Thoracic aorta (tissue), 2 donors: Measurements from ENCODE around the gene GGA2. TPM values are rescaled to one million over a fixed set of nuclear protein-coding genes. Genes with fewer than 3 reads are reported as not detected.

ENCODE experiments used
- ATAC-seq: fragments of 150-250 bp; one replicate; pipeline ENCODE4 v1.8.0; 2017; ENCODE audit warnings: low read depth; ENCODE audit not compliant: insufficient number of reproducible peaks, low FRiP score
- DNase-seq: peaks from one replicate; pipeline ENCODE4 v3.0.0-alpha.2; 2020; ENCODE audit warnings: low spot score
- H3K27ac ChIP-seq, 2 donors: fragments of 200-600 bp; sonication (generic); 1 replicate in 1 of 2; 2 replicates in 1 of 2; pipeline ENCODE4 v1.5.1; 2016; ENCODE audit warnings: mild to moderate bottlenecking in 2 of 2, moderate library complexity in 2 of 2
- H3K27me3 ChIP-seq: fragments of 200-600 bp; sonication (generic); replicated peaks from 2 replicates; pipeline ENCODE4 v1.6.0; 2016; ENCODE audit warnings: mild to moderate bottlenecking; ENCODE audit not compliant: insufficient read depth
- H3K36me3 ChIP-seq: fragments of 200-600 bp; sonication (generic); one replicate; pipeline ENCODE4 v1.5.1; 2016
- H3K4me1 ChIP-seq, 2 donors: fragments of 200-600 bp; sonication (generic); 1 replicate in 1 of 2; 2 replicates in 1 of 2; pipeline versions ENCODE4 v1.5.1 to v1.6.0; 2016; ENCODE audit warnings: low read depth in 2 of 2, mild to moderate bottlenecking in 1 of 2; ENCODE audit not compliant: control insufficient read depth in 1 of 2
- H3K4me3 ChIP-seq: fragments of 200-600 bp; sonication (generic); 2 replicates; pipeline ENCODE4 v1.5.1; 2016; ENCODE audit warnings: mild to moderate bottlenecking
- H3K9me3 ChIP-seq: fragments of 200-600 bp; sonication (generic); 2 replicates; pipeline ENCODE4 v1.5.1; 2016
- total RNA-seq, 2 donors: library from RNA; depleted of rRNA; stranded (reverse); fragments of >200 nt; gene quantifications; one replicate each; pipeline versions ENCODE4 v1.1.0 to v1.2.3, GENCODE V29; 2016
- TF ChIP-seq, protein P1 (sequence below): fragments of 200-600 bp; sonication (generic); IDR thresholded peaks from one replicate; pipeline ENCODE4 v1.5.1; 2019; ENCODE audit warnings: antibody characterized with exemption

The GGA2 gene, protein sequence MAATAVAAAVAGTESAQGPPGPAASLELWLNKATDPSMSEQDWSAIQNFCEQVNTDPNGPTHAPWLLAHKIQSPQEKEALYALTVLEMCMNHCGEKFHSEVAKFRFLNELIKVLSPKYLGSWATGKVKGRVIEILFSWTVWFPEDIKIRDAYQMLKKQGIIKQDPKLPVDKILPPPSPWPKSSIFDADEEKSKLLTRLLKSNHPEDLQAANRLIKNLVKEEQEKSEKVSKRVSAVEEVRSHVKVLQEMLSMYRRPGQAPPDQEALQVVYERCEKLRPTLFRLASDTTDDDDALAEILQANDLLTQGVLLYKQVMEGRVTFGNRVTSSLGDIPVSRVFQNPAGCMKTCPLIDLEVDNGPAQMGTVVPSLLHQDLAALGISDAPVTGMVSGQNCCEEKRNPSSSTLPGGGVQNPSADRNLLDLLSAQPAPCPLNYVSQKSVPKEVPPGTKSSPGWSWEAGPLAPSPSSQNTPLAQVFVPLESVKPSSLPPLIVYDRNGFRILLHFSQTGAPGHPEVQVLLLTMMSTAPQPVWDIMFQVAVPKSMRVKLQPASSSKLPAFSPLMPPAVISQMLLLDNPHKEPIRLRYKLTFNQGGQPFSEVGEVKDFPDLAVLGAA
- total RNA-seq: 10 to 100 TPM; 61.7 to 61.9 TPM

DNA sequence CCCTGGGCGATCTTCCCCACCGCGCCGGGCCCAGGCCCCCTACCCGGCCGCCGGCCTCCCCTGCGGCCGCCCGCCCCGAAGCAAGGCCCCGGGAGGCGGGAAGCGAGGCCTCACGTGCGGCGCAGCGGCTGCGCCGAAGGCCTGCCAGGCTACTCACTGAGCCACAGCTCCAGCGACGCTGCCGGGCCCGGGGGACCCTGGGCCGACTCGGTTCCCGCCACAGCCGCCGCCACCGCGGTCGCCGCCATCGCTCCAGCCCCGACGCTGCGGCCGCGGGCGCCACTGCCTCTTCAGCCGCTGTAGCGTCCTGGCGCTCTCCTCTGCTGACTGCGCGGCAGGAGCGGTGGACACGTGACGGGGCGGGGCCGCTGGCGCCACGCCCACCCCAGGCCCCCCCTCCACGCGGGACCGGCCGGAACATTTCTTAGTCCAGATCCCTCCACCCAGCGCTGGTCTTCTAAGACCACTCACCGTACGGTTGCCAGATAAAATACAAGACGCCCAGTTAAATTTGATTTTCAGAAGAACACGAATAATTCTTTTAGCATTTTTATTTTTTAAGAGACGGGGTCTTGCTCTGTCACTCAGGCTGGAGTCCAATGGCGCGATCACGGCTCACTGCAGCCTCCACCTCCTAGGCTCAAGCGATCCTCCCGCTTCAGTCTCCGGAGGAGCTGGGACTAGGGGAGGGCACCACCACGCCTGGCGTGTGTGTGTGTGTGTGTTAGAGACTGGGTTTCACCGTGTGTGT lies at the start of gene GGA2:
Gene GGA2, minus strand, starts transcription at position 331 of the 751 bp plus-strand sequence. Its CDS starts 83 bp downstream, at position 248.
- Histone ChIP-seq H3K27ac (peak within 1 kb of the TSS in 1 of 2 donors; percentile 64), H3K9me3 (no peaks in the 10 kb centered on the region), H3K36me3 (no peaks in the 10 kb centered on the region), H3K4me1 (peaks cover 16 to 41% of the 10 kb centered on the region in 2 donors), H3K4me3 (peak within 1 kb of the TSS; percentile 79), H3K27me3 (no peaks in the 10 kb centered on the region)
- DNase-seq (peak; percentile 35), ATAC-seq (peak; percentile 77)
- TF ChIP-seq, protein P1, sequence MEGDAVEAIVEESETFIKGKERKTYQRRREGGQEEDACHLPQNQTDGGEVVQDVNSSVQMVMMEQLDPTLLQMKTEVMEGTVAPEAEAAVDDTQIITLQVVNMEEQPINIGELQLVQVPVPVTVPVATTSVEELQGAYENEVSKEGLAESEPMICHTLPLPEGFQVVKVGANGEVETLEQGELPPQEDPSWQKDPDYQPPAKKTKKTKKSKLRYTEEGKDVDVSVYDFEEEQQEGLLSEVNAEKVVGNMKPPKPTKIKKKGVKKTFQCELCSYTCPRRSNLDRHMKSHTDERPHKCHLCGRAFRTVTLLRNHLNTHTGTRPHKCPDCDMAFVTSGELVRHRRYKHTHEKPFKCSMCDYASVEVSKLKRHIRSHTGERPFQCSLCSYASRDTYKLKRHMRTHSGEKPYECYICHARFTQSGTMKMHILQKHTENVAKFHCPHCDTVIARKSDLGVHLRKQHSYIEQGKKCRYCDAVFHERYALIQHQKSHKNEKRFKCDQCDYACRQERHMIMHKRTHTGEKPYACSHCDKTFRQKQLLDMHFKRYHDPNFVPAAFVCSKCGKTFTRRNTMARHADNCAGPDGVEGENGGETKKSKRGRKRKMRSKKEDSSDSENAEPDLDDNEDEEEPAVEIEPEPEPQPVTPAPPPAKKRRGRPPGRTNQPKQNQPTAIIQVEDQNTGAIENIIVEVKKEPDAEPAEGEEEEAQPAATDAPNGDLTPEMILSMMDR: no peak

DNA sequence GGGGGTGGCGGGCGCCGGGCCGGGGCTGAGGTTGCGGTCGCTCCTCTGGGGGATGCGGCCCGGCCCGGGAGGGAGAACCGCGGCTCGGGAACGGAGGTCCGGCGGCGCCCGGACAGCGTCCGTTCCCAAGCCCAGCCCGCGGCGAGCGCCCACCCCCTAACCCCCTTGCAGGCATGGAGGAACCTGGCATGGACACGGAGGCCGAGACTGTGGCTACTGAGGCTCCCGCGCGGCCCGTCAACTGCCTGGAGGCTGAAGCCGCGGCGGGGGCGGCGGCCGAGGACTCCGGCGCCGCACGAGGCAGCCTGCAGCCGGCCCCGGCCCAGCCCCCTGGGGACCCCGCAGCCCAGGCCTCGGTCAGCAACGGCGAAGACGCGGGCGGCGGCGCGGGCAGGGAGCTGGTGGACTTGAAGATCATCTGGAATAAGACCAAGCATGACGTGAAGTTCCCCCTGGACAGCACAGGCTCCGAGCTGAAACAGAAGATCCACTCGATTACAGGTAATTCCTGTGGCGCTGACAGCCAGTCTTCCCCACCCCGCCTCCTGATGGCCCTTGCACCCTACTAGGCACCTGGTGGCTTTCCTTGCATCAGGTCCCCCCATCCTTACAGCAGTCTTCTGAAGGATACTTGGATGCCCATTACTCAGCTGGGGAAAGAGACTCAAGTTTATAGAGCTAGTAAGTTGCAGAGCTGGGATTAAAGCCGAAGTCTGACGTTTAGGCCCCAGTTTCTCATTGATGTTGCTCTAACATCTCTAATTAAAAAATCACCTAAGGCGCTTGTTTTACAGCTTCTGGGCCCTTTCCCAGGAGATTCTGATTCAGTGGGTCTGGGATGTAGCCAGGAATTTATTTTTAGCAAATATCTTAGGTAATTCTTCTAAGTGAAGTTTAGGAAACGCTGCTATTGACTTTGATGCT lies 47.7 kb upstream of the GGA2 start:
- Histone ChIP-seq H3K27me3 (no peaks in the 10 kb centered on the region), H3K9me3 (no peaks in the 10 kb centered on the region), H3K4me3 (peak overlapping the region; percentile 96), H3K27ac (peak overlapping the region; percentile 88 to 90), H3K4me1 (peaks cover 16 to 39% of the 10 kb centered on the region in 2 donors), H3K36me3 (peaks cover 33% of the 10 kb centered on the region)
- DNase-seq (no peak), ATAC-seq (no peak)
- TF ChIP-seq, protein P1: no peak

DNA sequence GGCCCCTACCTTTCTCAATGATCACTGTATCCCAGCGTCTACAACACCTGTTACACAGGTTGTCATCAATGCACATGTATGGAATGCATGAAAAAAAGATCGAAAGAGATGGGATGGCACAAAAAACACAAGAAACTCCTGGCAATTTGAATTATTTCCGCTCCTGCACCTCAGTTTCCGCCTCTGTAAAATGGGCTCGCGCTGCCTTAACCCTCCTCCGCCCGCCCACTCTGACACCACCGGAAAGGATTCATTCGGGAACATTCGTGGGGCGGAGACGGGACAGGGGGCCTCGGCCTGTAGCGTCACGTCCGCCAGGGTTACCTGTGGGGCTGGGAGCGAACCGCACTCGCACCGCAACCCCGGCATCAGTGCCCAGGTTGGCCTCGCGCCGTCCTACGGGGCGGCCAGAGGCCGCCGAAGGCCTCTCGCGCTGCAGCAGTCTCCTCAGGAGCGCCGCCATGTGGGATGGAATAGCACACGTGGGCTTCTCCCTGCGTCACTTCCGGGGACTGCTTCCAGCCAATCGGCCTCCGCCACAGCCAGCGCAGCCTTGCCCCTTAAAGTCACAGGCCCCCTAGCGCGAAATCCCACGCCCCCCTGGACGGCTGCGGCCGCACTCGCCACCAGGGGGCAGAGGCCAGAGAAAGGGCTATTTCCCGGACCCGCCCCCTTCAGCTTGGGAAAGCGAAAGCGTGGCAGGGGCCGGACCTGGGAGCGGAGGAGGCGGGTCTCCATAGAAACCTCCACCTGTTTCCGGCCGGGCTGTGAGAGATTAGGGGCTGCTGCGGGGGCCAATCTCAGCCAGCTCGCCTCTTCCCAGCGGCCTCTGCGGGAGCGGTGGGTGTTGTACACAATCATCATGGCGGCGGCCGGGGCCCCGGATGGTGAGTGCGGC lies 46.8 kb upstream of the GGA2 start, which contains the start of the genes EARS2 and UBFD1:
Gene EARS2, minus strand, starts transcription at position 470 of the 898 bp plus-strand sequence. Its CDS starts 7 bp downstream, at position 463.
Gene UBFD1, plus strand, starts transcription at position 847 of the 898 bp plus-strand sequence. Its CDS starts 16 bp downstream, at position 863.
- Histone ChIP-seq H3K27me3 (no peaks in the 10 kb centered on the region), H3K9me3 (no peaks in the 10 kb centered on the region), H3K4me3 (peak within 1 kb of the TSS; percentile 96), H3K36me3 (peaks cover 25% of the 10 kb centered on the region), H3K4me1 (peaks cover 16 to 39% of the 10 kb centered on the region in 2 donors), H3K27ac (peak within 1 kb of the TSS; percentile 88 to 90)
- TF ChIP-seq, protein P1: peak; percentile 88
- ATAC-seq (peak; percentile 96), DNase-seq (peak; percentile 94)

DNA sequence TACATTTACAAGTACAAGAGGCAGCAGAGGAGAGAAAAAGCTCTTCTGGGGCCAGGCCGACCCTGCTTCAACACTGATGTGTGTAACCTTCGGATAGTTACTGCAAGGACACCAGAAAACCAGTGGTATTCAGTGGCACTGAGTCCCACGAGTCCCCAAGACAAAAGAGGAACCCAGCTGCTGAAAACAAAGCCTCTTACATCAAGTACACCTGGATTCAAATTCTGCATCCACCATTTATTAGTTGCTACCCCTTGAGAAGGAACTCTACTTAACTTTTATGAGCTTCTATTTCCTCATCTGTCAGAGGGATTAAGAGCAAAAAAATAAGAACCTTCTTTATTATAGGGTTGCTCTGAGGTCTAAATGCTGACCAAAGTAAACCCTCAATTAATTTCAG lies 44.2 kb upstream of the GGA2 start:
- Histone ChIP-seq H3K4me3 (no peak overlapping the region), H3K9me3 (no peaks in the 10 kb centered on the region), H3K27ac (no peak overlapping the region), H3K36me3 (peaks cover 20% of the 10 kb centered on the region), H3K27me3 (no peaks in the 10 kb centered on the region), H3K4me1 (peaks cover 12 to 21% of the 10 kb centered on the region in 2 donors)
- TF ChIP-seq, protein P1: no peak
- ATAC-seq: no peak
- DNase-seq: no peak
